Activated B cell treated with CpG ODN at 0.5 μM for 24 hours (primary cell): Measurements from ENCODE around the gene COBL. TPM values are rescaled to one million over a fixed set of nuclear protein-coding genes. Genes with fewer than 3 reads are reported as not detected.

Experiments
- ATAC-seq: fragments of 200-7000 bp; cut with Tn5 transposase; one replicate; pipeline ENCODE4 v1.10.0; 2021; ENCODE audit warnings: low read depth, mild to moderate bottlenecking, moderate library complexity
- CTCF ChIA-PET: fragments of 350-600 bp; sonication (Branson Sonifier 250); formaldehyde crosslinking; loops from one replicate; lab custom pipeline; 2021; ENCODE audit warnings: antibody characterized with exemption; lab: Charles Lee
- POLR2A ChIA-PET: fragments of 350-600 bp; sonication (Branson Sonifier 250); formaldehyde crosslinking; loops from one replicate; lab custom pipeline; 2021; ENCODE audit warnings: antibody characterized with exemption; lab: Charles Lee
- DNase-seq: peaks from one replicate; pipeline ENCODE4 v3.0.0; 2022
- H3K27ac Mint-ChIP-seq: one replicate; pipeline ENCODE4 v1.8.0; 2020; ENCODE audit warnings: mixed read lengths
- H3K27me3 Mint-ChIP-seq: one replicate; pipeline ENCODE4 v1.8.0; 2021; ENCODE audit warnings: mixed read lengths
- H3K36me3 Mint-ChIP-seq: one replicate; pipeline ENCODE4 v1.8.0; 2021; ENCODE audit warnings: low read depth, mixed read lengths
- H3K4me1 Mint-ChIP-seq: one replicate; pipeline ENCODE4 v1.8.0; 2021; ENCODE audit warnings: mixed read lengths
- H3K4me3 Mint-ChIP-seq: one replicate; pipeline ENCODE4 v1.8.0; 2020; ENCODE audit warnings: mild to moderate bottlenecking, mixed read lengths
- H3K9me3 Mint-ChIP-seq: one replicate; pipeline ENCODE4 v1.8.0; 2020; ENCODE audit warnings: mixed read lengths
- intact Hi-C: fragments of 100-400 bp; cut with micrococcal nuclease; formaldehyde crosslinking; loops from one replicate; pipeline ENCODE4 v1.15.1; 2024
- total RNA-seq: library from RNA; stranded (reverse); gene quantifications from 2 replicates; pipeline ENCODE4 v1.2.3, GENCODE V29; 2022
- TF ChIP-seq, protein P1 (sequence below): fragments of 200-600 bp; IDR thresholded peaks from one replicate; pipeline ENCODE4 v1.8.0; 2022; ENCODE audit warnings: antibody characterized with exemption, mild to moderate bottlenecking

Gene COBL
- total RNA-seq, 1 donor from 2014 or later: not detected

DNA sequence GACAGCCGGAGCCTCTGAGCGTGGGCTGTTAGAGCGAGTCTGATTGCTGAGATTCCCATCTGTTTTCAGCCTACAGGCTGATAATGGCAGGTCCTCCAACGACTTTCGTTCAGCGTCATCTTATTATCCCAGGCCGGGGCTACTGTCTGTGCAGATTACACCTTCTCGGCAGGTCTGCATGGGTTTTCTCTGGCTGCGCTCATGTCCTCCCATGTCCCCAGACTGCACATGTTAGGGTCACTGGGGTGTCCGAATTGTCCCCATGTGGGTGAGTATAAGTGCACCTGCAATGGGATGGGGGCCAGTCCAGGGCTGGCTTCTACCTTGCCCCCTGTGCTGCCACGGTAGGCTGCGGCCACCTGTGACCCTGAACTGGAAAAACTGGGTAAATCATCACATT is 257.8 kb downstream of the COBL start:
- POLR2A ChIA-PET: no interaction called here
- Mint-ChIP-seq H3K27me3 (no peaks in the 10 kb centered on the region), H3K9me3 (no peaks in the 10 kb centered on the region), H3K27ac (no peak overlapping the region), H3K4me1 (no peaks in the 10 kb centered on the region), H3K36me3 (no peaks in the 10 kb centered on the region), H3K4me3 (no peak overlapping the region)
- CTCF ChIA-PET: interaction anchor here (0.6 kb wide), 1 partner anchor 82 kb away, joined by 3 read pairs; no protein-coding TSS in a partner anchor
- TF ChIP-seq, protein P1, sequence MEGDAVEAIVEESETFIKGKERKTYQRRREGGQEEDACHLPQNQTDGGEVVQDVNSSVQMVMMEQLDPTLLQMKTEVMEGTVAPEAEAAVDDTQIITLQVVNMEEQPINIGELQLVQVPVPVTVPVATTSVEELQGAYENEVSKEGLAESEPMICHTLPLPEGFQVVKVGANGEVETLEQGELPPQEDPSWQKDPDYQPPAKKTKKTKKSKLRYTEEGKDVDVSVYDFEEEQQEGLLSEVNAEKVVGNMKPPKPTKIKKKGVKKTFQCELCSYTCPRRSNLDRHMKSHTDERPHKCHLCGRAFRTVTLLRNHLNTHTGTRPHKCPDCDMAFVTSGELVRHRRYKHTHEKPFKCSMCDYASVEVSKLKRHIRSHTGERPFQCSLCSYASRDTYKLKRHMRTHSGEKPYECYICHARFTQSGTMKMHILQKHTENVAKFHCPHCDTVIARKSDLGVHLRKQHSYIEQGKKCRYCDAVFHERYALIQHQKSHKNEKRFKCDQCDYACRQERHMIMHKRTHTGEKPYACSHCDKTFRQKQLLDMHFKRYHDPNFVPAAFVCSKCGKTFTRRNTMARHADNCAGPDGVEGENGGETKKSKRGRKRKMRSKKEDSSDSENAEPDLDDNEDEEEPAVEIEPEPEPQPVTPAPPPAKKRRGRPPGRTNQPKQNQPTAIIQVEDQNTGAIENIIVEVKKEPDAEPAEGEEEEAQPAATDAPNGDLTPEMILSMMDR: no peak
- DNase-seq: no peak
- no peak for ATAC-seq
- intact Hi-C loops: no loop called here

DNA sequence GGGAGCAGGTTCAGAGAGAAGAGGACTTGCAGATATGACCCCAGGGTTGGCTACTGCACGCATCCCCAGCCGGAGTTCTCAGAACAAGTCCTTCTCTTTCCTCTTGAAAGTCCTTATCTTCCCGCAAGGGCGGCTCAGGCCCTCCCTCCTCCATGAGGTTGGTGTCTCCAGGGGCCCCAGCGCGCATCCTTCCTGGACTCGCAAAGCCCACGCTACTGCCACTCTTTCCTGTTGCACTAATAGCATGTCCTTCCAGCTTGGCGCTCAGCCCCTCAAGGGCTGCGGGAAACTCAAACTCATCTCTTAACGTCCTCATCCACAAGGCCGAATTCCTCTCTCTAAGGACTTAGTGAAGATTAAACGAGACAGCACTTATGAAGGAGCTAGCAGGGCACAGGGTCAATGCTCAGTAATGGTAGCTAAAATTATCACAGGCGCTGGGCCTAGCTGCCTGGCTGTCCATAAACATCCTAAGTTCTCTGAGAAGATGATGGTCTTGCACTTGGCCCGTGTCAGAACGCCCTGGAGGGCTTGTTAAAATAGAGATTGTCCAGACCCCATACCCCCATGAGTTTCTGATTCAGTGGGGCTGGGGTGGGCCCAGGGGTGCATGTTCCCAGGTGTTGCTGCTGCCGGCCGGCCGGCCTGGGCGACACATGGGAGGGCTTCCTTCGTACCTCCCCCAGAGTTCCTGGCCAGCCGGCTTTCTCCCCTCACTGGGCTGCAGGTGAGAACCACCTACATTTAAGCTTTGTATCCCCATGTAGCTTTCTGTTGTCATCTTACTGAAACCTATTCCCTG is 261.4 kb downstream of the COBL start:
- CTCF ChIA-PET: interaction anchor here (0.8 kb wide), 1 partner anchor 14 kb away, joined by 3 read pairs; no protein-coding TSS in a partner anchor
- Mint-ChIP-seq H3K27ac (no peak overlapping the region), H3K4me1 (no peaks in the 10 kb centered on the region), H3K27me3 (no peaks in the 10 kb centered on the region), H3K9me3 (no peaks in the 10 kb centered on the region), H3K36me3 (no peaks in the 10 kb centered on the region), H3K4me3 (no peak overlapping the region)
- POLR2A ChIA-PET: no interaction called here
- ATAC-seq: no peak
- DNase-seq: no peak
- intact Hi-C loops: no loop called here
- TF ChIP-seq, protein P1: no peak

DNA sequence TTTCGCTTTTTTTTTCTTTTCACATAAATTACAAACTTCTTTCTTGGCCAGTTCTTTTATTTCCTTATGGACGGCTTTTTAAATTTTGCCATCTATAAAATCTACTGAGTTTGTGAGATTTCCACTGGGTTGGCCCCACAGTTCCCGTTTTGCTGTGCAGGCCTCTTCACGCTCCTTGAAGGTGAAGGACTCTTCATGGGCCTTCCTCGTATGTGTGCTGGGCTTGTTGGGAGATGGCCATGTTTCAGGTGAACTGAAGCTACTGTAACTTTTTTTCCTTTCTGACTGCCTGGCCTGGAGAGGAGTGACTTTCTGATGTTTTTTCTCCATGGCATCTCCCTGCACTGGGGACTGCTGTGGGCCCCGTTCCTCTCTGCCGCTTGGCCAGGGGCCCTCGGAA is 262.4 kb downstream of the COBL start:
- Mint-ChIP-seq H3K27ac (no peak overlapping the region), H3K36me3 (no peaks in the 10 kb centered on the region), H3K4me1 (no peaks in the 10 kb centered on the region), H3K4me3 (no peak overlapping the region), H3K27me3 (no peaks in the 10 kb centered on the region), H3K9me3 (no peaks in the 10 kb centered on the region)
- intact Hi-C loops: no loop called here
- TF ChIP-seq, protein P1: no peak
- POLR2A ChIA-PET: no interaction called here
- CTCF ChIA-PET: no interaction called here
- ATAC-seq (no peak), DNase-seq (no peak)

DNA sequence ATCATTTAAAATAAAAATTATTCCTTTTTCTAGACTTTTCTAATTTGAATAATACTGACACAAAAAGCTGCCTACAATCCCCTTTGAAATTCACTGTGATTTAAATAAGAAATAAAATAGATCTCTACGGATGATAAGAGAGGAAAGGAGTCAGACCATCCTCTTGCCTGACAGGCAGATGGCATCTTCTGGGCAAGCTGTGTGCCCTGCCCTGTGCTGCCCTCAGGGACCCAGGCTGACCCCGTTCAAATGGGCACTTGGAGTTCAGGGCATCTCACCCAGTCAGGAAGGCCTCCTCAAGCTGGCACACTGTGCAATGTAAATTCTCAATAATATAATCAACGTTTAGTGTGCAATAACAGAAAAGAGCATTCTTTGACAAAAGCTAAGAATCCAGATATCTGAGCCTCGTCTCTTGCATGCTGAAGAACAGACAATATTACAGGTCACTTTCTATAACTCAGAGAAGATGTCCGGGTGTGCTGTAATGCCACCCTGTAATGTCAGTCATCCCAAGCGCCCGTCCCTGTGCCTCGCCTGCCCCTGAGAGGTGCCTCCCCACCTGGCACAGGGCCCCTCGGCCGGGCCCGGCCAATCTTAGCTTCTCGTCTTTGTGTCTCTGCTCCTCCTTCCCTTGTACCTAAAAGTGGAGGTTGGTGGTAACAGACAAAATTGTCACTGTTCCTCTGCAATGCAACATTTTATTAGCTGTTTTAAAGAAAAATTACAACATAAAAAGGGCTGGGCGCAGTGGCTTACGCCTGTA is 263.3 kb downstream of the COBL start:
- ATAC-seq: no peak
- H3K36me3 Mint-ChIP-seq: no peaks in the 10 kb centered on the region
- TF ChIP-seq, protein P1: no peak
- DNase-seq: no peak
- H3K27me3 Mint-ChIP-seq: no peaks in the 10 kb centered on the region
- no peak overlapping the region for H3K4me3 Mint-ChIP-seq
- ChIA-PET CTCF (interaction anchor here (1.4 kb wide), 1 partner anchor 14 kb away, joined by 4 read pairs; no protein-coding TSS in a partner anchor), POLR2A (no interaction called here)
- no peaks in the 10 kb centered on the region for H3K4me1 Mint-ChIP-seq
- H3K9me3 Mint-ChIP-seq: no peaks in the 10 kb centered on the region
- H3K27ac Mint-ChIP-seq: no peak overlapping the region
- intact Hi-C loops: no loop called here

DNA sequence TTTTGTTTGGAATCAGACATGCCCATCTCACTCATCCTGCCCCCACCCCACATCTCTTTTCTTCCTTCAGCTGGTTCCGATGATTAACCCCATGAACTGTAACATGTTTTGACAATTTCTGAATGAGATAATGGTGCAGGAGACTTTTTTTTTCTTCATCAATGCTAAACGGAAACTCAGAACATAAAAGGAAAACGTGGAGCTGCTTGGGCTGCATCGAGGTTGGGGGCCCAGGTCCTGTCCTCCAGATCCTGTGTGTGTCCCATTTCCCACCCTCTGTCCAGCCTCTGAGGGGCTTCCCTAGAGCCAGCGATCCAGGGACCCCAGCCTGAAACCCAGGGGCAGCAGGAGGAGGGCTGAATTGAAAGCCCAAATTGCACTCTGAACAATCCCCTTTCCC is 270.1 kb downstream of the COBL start:
- Mint-ChIP-seq H3K27ac (no peak overlapping the region), H3K36me3 (no peaks in the 10 kb centered on the region), H3K27me3 (no peaks in the 10 kb centered on the region), H3K4me1 (no peaks in the 10 kb centered on the region), H3K9me3 (no peaks in the 10 kb centered on the region), H3K4me3 (no peak overlapping the region)
- intact Hi-C loops: no loop called here
- no peak for ATAC-seq
- TF ChIP-seq, protein P1: no peak
- ChIA-PET CTCF (no interaction called here), POLR2A (no interaction called here)
- no peak for DNase-seq
